Endodermal cell (in vitro differentiated cells): ENCODE measurements around the gene ZNF576. TPM values are rescaled to one million over a fixed set of nuclear protein-coding genes. Genes with fewer than 3 reads are reported as not detected.
"Not testable (repeated sequence)": the region's sequence is repeated elsewhere in the genome, so short reads cannot be mapped to it uniquely, and the experiment has no call there.

Source experiments
- DNase-seq: peaks from one replicate; pipeline ENCODE4 v3.0.0-alpha.2; 2017
- H3K27ac ChIP-seq: 2 replicates; pipeline ENCODE4 v1.5.1; 2013; ENCODE audit warnings: mild to moderate bottlenecking, low read depth, low read length, moderate library complexity
- H3K27me3 ChIP-seq: 2 replicates; pipeline ENCODE4 v1.6.1; 2013; ENCODE audit warnings: mild to moderate bottlenecking, low read length, moderate library complexity; ENCODE audit not compliant: insufficient read depth, control insufficient read depth, poor library complexity, severe bottlenecking
- H3K36me3 ChIP-seq: 2 replicates; pipeline ENCODE4 v1.7.0; 2013; ENCODE audit warnings: mild to moderate bottlenecking, low read length, moderate library complexity; ENCODE audit not compliant: control insufficient read depth, insufficient read depth
- H3K4me1 ChIP-seq: one replicate; pipeline ENCODE4 v1.7.0; 2013; ENCODE audit warnings: low read length; ENCODE audit not compliant: control insufficient read depth, insufficient read depth
- H3K4me3 ChIP-seq: 2 replicates; pipeline ENCODE4 v1.5.1; 2013; ENCODE audit warnings: mild to moderate bottlenecking, low read length, moderate library complexity
- H3K9ac ChIP-seq: 2 replicates; pipeline ENCODE4 v1.6.1; 2013; ENCODE audit warnings: mild to moderate bottlenecking, low read length, moderate library complexity; ENCODE audit not compliant: poor library complexity, severe bottlenecking; ENCODE audit errors: extremely low read depth
- H3K9me3 ChIP-seq: 2 replicates; pipeline ENCODE4 v1.6.1; 2013; ENCODE audit warnings: mild to moderate bottlenecking, low read length, moderate library complexity; ENCODE audit not compliant: control insufficient read depth
- H3K27ac Mint-ChIP-seq: 2 replicates; pipeline ENCODE4 v1.8.0; 2020; ENCODE audit warnings: mixed read lengths
- H3K27me3 Mint-ChIP-seq: 2 replicates; pipeline ENCODE4 v1.8.0; 2021; ENCODE audit warnings: mild to moderate bottlenecking, mixed read lengths; ENCODE audit not compliant: insufficient read depth
- H3K36me3 Mint-ChIP-seq: 2 replicates; pipeline ENCODE4 v1.8.0; 2020; ENCODE audit warnings: low read depth, mixed read lengths
- H3K4me1 Mint-ChIP-seq: 2 replicates; pipeline ENCODE4 v1.8.0; 2020; ENCODE audit warnings: mixed read lengths
- H3K4me3 Mint-ChIP-seq: 2 replicates; pipeline ENCODE4 v1.8.0; 2020; ENCODE audit warnings: mild to moderate bottlenecking, moderate library complexity, mixed read lengths
- H3K9me3 Mint-ChIP-seq: 2 replicates; pipeline ENCODE4 v1.8.0; 2020; ENCODE audit warnings: mild to moderate bottlenecking, mixed read lengths
- CTCF ChIP-seq: fragments of 200-600 bp; sonication (generic); conservative IDR thresholded peaks from 2 replicates; pipeline ENCODE4 v1.5.0; 2021; ENCODE audit warnings: antibody characterized with exemption, mild to moderate bottlenecking
- WGBS, 2 experiments: methylation state at CpG; one replicate each; pipeline versions ENCODE4 v1.1.5 to v1.1.7; 2013; ENCODE audit warnings: missing lambda C conversion rate in 2 of 2, mixed read lengths in 1 of 2; ENCODE audit not compliant: insufficient coverage in 1 of 2, insufficient read length in 1 of 2; 5-methylcytosine and 5-hydroxymethylcytosine counted together
- total RNA-seq, 2 donors: library from RNA; stranded (reverse); fragmentation: NEBNext Ultra II Directional in 1 of 2; extraction: Animal tissue kit (Norgen Biotek cat#: 25700) in 1 of 2; gene quantifications; 2 replicates in 1 of 2; 3 replicates in 1 of 2; pipeline ENCODE4 v1.2.1, GENCODE V29; 2021

Gene ZNF576
- total RNA-seq, 2 donors from 2014 or later: 11.9 to 12.1 TPM

- Mint-ChIP-seq H3K9me3 (no peaks in the 10 kb centered on the region), H3K27me3 (peaks cover 79% of the 10 kb centered on the region), H3K27ac (no peak overlapping the region), H3K36me3 (no peaks in the 10 kb centered on the region), H3K4me1 (peaks cover 14% of the 10 kb centered on the region), H3K4me3 (peak overlapping the region; percentile 53)
- DNase-seq: peak; percentile 66
- H3K27ac ChIP-seq: peak overlapping the region; percentile 89
- H3K9me3 ChIP-seq: no peaks in the 10 kb centered on the region
- 38 to 61% methylated on average over 3 to 5 of the region's 5 CpGs for WGBS, 2 experiments
- peak overlapping the region; percentile 17 for H3K9ac ChIP-seq
- no peak overlapping the region for H3K4me3 ChIP-seq
- no peak for TF ChIP-seq CTCF
- H3K36me3 ChIP-seq: no peaks in the 10 kb centered on the region
- no peaks in the 10 kb centered on the region for H3K4me1 ChIP-seq
- H3K27me3 ChIP-seq: peaks cover 26% of the 10 kb centered on the region
These were observed 38.1 kb downstream of the ZNF576 start for GRCh38 chr19:43634506-43634871.

- peak overlapping the region; percentile 17 for H3K9ac ChIP-seq
- H3K36me3 ChIP-seq: no peaks in the 10 kb centered on the region
- 20 to 21% methylated on average over 9 to 17 of the region's 17 CpGs for WGBS, 2 experiments
- peaks cover 27% of the 10 kb centered on the region for H3K27me3 ChIP-seq
- no peaks in the 10 kb centered on the region for H3K9me3 ChIP-seq
- DNase-seq: peak; percentile 76
- H3K27ac ChIP-seq: peak overlapping the region; percentile 89
- Mint-ChIP-seq H3K27ac (no peak overlapping the region), H3K4me3 (peak overlapping the region; percentile 53), H3K36me3 (no peaks in the 10 kb centered on the region), H3K9me3 (no peaks in the 10 kb centered on the region), H3K4me1 (peaks cover 14% of the 10 kb centered on the region), H3K27me3 (peaks cover 79% of the 10 kb centered on the region)
- no peaks in the 10 kb centered on the region for H3K4me1 ChIP-seq
- H3K4me3 ChIP-seq: peak overlapping the region; percentile 71
- TF ChIP-seq CTCF: no peak
These were observed 38.6 kb downstream of the ZNF576 start for GRCh38 chr19:43634872-43635560.

- H3K9ac ChIP-seq, H3K4me1 ChIP-seq, DNase-seq, H3K27ac Mint-ChIP-seq, H3K9me3 Mint-ChIP-seq, H3K9me3 ChIP-seq, H3K36me3 Mint-ChIP-seq, H3K36me3 ChIP-seq: not testable (repeated sequence)
- 26 to 80% methylated on average over 1 to 2 of the region's 2 CpGs for WGBS, 2 experiments
- H3K4me1 Mint-ChIP-seq: peaks cover 14% of the 10 kb centered on the region
- H3K27me3 ChIP-seq: peaks cover 32% of the 10 kb centered on the region
- peak overlapping the region; percentile 71 for H3K4me3 ChIP-seq
- peaks cover 81% of the 10 kb centered on the region for H3K27me3 Mint-ChIP-seq
- H3K4me3 Mint-ChIP-seq: peak overlapping the region; percentile 53
- H3K27ac ChIP-seq: peak overlapping the region; percentile 89
These were observed 39.2 kb downstream of the ZNF576 start for GRCh38 chr19:43635561-43635940.
